ENCODE results near the gene PKIG. TPM values are rescaled to one million over a fixed set of nuclear protein-coding genes. Genes with fewer than 3 reads are reported as not detected.

Gene PKIG
- total and polyA plus RNA-seq, 2 experiments from 2014 or later: 29.7 to 33.2 TPM

GRCh38 chr20:44644667-44645131 lies 62.3 kb downstream of the PKIG start:
- H3K4me1 Mint-ChIP-seq: peaks cover 62% of the 10 kb centered on the region
- ATAC-seq: no peak
- no peak overlapping the region for H3K27ac ChIP-seq (ENCODE audit: low read depth)

More at GRCh38 chr20:44644667-44645131, 62.3 kb downstream of the PKIG start:
- Mint-ChIP-seq H3K4me3 (no peak overlapping the region), H3K36me3 (ENCODE audit: low read depth) (peaks cover 13% of the 10 kb centered on the region), H3K9me3 (peaks cover 3% of the 10 kb centered on the region; the same call in 1 of the 3 replicates), H3K27ac (no peak overlapping the region), H3K27me3 (ENCODE audit: insufficient read depth, low read depth, poor library complexity) (peaks cover 35% of the 10 kb centered on the region)
- TF ChIP-seq POLR2AphosphoS5 (IDR thresholded peaks at IDR 0.05; ENCODE audit: low read depth): no peak
- no peak for TF ChIP-seq ZNF462 (CRISPR knock-in tag; IDR thresholded peaks at IDR 0.05)
- TF ChIP-seq, protein P1, sequence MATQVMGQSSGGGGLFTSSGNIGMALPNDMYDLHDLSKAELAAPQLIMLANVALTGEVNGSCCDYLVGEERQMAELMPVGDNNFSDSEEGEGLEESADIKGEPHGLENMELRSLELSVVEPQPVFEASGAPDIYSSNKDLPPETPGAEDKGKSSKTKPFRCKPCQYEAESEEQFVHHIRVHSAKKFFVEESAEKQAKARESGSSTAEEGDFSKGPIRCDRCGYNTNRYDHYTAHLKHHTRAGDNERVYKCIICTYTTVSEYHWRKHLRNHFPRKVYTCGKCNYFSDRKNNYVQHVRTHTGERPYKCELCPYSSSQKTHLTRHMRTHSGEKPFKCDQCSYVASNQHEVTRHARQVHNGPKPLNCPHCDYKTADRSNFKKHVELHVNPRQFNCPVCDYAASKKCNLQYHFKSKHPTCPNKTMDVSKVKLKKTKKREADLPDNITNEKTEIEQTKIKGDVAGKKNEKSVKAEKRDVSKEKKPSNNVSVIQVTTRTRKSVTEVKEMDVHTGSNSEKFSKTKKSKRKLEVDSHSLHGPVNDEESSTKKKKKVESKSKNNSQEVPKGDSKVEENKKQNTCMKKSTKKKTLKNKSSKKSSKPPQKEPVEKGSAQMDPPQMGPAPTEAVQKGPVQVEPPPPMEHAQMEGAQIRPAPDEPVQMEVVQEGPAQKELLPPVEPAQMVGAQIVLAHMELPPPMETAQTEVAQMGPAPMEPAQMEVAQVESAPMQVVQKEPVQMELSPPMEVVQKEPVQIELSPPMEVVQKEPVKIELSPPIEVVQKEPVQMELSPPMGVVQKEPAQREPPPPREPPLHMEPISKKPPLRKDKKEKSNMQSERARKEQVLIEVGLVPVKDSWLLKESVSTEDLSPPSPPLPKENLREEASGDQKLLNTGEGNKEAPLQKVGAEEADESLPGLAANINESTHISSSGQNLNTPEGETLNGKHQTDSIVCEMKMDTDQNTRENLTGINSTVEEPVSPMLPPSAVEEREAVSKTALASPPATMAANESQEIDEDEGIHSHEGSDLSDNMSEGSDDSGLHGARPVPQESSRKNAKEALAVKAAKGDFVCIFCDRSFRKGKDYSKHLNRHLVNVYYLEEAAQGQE (IDR thresholded peaks at IDR 0.05; ENCODE audit: unreplicated experiment): no peak
- TF ChIP-seq EZH2 (IDR thresholded peaks at IDR 0.05; ENCODE audit: low read depth, unreplicated experiment): no peak
- TF ChIP-seq STAT1 (IDR thresholded peaks at IDR 0.05; ENCODE audit: unreplicated experiment): no peak
- TF ChIP-seq JUNB (IDR thresholded peaks at IDR 0.05; ENCODE audit: unreplicated experiment): no peak
- TF ChIP-seq, protein P2, sequence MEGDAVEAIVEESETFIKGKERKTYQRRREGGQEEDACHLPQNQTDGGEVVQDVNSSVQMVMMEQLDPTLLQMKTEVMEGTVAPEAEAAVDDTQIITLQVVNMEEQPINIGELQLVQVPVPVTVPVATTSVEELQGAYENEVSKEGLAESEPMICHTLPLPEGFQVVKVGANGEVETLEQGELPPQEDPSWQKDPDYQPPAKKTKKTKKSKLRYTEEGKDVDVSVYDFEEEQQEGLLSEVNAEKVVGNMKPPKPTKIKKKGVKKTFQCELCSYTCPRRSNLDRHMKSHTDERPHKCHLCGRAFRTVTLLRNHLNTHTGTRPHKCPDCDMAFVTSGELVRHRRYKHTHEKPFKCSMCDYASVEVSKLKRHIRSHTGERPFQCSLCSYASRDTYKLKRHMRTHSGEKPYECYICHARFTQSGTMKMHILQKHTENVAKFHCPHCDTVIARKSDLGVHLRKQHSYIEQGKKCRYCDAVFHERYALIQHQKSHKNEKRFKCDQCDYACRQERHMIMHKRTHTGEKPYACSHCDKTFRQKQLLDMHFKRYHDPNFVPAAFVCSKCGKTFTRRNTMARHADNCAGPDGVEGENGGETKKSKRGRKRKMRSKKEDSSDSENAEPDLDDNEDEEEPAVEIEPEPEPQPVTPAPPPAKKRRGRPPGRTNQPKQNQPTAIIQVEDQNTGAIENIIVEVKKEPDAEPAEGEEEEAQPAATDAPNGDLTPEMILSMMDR (conservative IDR thresholded peaks at IDR 0.05; ENCODE audit: low read depth in 2 of 2): no peak
- TF ChIP-seq ZNF114 (CRISPR knock-in tag; IDR thresholded peaks at IDR 0.05): no peak
- TF ChIP-seq CREB1 (CRISPR knock-in tag; IDR thresholded peaks at IDR 0.05; ENCODE audit: low read depth): no peak
- no peak for TF ChIP-seq ZNF331 (CRISPR knock-in tag; IDR thresholded peaks at IDR 0.05; ENCODE audit: low read depth)
- no peak for TF ChIP-seq EZH2phosphoT487 (IDR thresholded peaks at IDR 0.05; ENCODE audit: unreplicated experiment)
- no peak for TF ChIP-seq NANOG (IDR thresholded peaks at IDR 0.05; ENCODE audit: borderline replicate concordance)
- TF ChIP-seq ETS1 (IDR thresholded peaks at IDR 0.05): no peak
- Histone ChIP-seq H3F3A (replicated peaks; ENCODE audit: low read depth) (0 out of 2 replicates have a peak, but pooled peaks cover 3% of the 10 kb centered on the region), H3K4me1 (ENCODE audit: insufficient read depth) (peaks cover 37% of the 10 kb centered on the region), H3K36me3 (ENCODE audit: insufficient read depth) (no peaks in the 10 kb centered on the region), H3K79me2 (replicated peaks; ENCODE audit: insufficient read depth) (no peaks in the 10 kb centered on the region), H3K4me3 (no peak overlapping the region), H3K9me2 (ENCODE audit: insufficient read depth) (no peaks in the 10 kb centered on the region), H4K20me1 (replicated peaks; ENCODE audit: insufficient read depth) (no peaks in the 10 kb centered on the region; the same call in 1 of the 2 replicates), H2AFZ (no peak overlapping the region), H3K4me2 (no peak overlapping the region), H3K27me3 (ENCODE audit: insufficient read depth) (no peaks in the 10 kb centered on the region)
- no peak for DNase-seq (ENCODE audit: low spot score)

Measured in GM23338 (cell line).